ENCODE measurements around the gene C22orf31.

GRCh38 chr22:29090039-29090438 lies 28.4 kb upstream of the C22orf31 start:
- TF ChIP-seq CTCF (tag by site-specific recombination; IDR thresholded peaks at IDR 0.05) (no peak), ZBTB20 (tag by site-specific recombination; IDR thresholded peaks at IDR 0.05) (no peak), ZNF645 (tag by site-specific recombination; IDR thresholded peaks at IDR 0.05) (no peak), ZNF513 (tag by site-specific recombination; IDR thresholded peaks at IDR 0.05) (no peak)
